ENCODE results near the gene MOSMO.

- TF ChIP-seq EZH2 (IDR thresholded peaks at IDR 0.05; ENCODE audit: insufficient read depth, poor library complexity, severe bottlenecking) (no peak), EZH2phosphoT487 (IDR thresholded peaks at IDR 0.05; ENCODE audit: insufficient read depth, low read depth) (no peak)
Measured at GRCh38 chr16:22027633-22028032, 19.7 kb downstream of the MOSMO start.
